Measurements from ENCODE around the gene ARAP2. TPM values are rescaled to one million over a fixed set of nuclear protein-coding genes. Genes with fewer than 3 reads are reported as not detected.

ARAP2 gene
- total RNA-seq, 1 donor from 2014 or later = 52.8 TPM

DNA sequence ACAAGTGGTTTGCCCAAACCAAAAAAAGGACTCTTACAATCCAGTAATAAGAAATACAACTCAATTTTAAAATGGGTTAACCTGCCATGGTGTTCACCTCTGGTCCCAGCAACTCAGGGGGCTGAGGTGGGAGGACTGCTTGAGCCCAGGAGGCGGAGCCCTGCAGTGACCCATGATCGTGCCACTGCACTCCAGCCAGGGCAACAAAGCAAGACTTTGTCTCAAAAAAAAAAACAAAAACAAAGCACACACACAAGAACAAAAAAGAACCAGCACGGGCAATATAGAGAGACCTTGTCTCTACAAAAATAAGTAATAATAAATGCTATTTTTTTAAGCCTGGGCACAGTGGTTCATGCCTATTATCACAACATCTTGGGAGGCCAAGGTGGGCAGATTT is 28.7 kb downstream of the ARAP2 start:
- Histone ChIP-seq H3K36me3 (no peaks in the 10 kb centered on the region), H3K4me3 (no peak overlapping the region), H3K9me3 (no peaks in the 10 kb centered on the region), H3K4me1 (no peaks in the 10 kb centered on the region), H3K27me3 (no peaks in the 10 kb centered on the region), H3K27ac (no peak overlapping the region)
- no peak for DNase-seq (ENCODE audit: extremely low spot score in 2 of 2)
- intact Hi-C loops (cut with DNase I) = no loop called here
- TF ChIP-seq POLR2AphosphoS5 (IDR thresholded peaks at IDR 0.05; ENCODE audit: insufficient read depth in 1 of 2, low read depth in 1 of 2) (no peak), POLR2A (IDR thresholded peaks at IDR 0.05) (no peak)

DNA sequence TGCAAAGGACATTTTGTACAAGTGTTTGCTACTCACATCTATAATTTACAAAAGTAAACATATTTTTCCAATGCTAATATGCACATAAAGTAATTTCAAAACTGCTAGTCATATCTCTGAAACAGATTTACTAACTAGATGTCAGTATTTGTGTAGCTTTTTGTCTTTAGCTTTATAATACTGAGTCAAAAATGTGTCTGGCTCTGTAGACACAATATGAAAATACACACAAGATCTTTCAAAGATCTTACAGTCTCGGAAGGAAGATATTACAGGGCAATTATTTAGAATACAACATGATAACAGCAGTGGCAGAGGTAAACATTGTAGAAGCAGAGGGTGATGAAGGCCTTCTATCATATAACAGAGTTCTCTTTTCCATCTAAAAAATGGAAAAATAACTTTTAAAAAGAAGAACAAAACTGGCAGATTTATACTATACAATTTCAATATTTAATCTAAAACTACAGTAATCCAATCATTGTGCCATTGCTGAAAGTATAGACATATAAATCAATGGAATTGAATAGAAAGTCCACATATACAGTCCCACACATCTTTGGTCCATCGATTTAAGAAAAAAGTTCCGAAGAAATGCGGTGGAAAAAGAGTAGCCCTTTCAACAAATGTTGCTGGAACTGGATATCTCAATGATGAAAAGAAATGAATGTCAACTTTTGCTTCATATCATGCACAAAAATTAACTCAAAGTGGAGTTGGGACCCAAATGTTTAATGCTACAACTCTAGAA is 29.4 kb downstream of the ARAP2 start:
- no peak for DNase-seq (ENCODE audit: extremely low spot score in 2 of 2)
- TF ChIP-seq POLR2A (IDR thresholded peaks at IDR 0.05) (no peak), POLR2AphosphoS5 (IDR thresholded peaks at IDR 0.05; ENCODE audit: insufficient read depth in 1 of 2, low read depth in 1 of 2) (no peak)
- TF ChIP-seq, protein P1, sequence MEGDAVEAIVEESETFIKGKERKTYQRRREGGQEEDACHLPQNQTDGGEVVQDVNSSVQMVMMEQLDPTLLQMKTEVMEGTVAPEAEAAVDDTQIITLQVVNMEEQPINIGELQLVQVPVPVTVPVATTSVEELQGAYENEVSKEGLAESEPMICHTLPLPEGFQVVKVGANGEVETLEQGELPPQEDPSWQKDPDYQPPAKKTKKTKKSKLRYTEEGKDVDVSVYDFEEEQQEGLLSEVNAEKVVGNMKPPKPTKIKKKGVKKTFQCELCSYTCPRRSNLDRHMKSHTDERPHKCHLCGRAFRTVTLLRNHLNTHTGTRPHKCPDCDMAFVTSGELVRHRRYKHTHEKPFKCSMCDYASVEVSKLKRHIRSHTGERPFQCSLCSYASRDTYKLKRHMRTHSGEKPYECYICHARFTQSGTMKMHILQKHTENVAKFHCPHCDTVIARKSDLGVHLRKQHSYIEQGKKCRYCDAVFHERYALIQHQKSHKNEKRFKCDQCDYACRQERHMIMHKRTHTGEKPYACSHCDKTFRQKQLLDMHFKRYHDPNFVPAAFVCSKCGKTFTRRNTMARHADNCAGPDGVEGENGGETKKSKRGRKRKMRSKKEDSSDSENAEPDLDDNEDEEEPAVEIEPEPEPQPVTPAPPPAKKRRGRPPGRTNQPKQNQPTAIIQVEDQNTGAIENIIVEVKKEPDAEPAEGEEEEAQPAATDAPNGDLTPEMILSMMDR (IDR thresholded peaks at IDR 0.05) = no peak
- no peaks in the 10 kb centered on the region for H3K27me3 ChIP-seq
- H3K4me3 ChIP-seq = no peak overlapping the region
- intact Hi-C loops (cut with DNase I) = no loop called here
- H3K9me3 ChIP-seq = no peaks in the 10 kb centered on the region
- no peaks in the 10 kb centered on the region for H3K4me1 ChIP-seq
- H3K27ac ChIP-seq = no peak overlapping the region
- H3K36me3 ChIP-seq = peaks cover 0 to 4% of the 10 kb centered on the region in 2 donors

DNA sequence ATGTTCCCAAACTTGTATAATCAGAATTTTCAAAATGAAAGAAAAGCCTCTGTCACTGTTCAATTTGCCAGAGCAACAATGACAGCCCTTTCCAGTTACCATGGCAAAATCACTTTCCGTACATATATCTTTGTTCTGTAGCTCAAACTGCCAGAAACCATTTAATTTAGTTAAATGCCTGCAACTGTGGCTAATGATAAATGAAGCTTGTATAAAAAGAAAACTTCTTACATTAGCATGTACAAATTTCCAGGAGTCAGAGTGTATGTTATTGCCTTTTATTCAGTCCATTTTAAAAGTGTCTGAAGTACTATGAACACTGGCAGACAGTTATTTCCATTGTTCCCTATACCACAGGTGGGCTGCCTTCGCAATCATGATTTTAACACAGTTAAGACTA is 30.3 kb downstream of the ARAP2 start:
- Histone ChIP-seq H3K36me3 (peaks cover 0 to 5% of the 10 kb centered on the region in 2 donors), H3K27me3 (no peaks in the 10 kb centered on the region), H3K4me3 (no peak overlapping the region), H3K9me3 (no peaks in the 10 kb centered on the region), H3K27ac (no peak overlapping the region), H3K4me1 (no peaks in the 10 kb centered on the region)
- TF ChIP-seq, protein P1 (IDR thresholded peaks at IDR 0.05) = no peak
- TF ChIP-seq POLR2A (IDR thresholded peaks at IDR 0.05) = no peak
- intact Hi-C loops (cut with DNase I) = no loop called here
- no peak for DNase-seq (ENCODE audit: extremely low spot score in 2 of 2)

DNA sequence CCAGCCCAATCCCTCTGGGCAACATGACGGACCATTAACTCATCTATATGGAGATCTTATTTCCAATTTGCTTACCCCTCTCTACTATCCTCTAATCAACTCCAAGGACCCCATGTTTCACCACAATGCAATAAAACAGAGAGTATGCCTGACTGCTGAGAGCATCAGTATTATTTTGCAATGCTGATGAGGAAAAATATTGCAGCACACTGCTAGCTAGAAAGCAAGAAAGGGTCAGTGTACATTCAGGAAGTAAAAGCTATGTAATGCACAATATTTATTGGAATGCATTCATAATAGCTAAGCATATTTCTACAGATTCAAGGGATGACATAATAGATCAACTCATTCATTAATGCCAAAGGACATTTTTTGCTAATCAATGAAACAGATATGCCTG is 33.2 kb downstream of the ARAP2 start:
- Histone ChIP-seq H3K27me3 (no peaks in the 10 kb centered on the region), H3K27ac (no peak overlapping the region), H3K36me3 (peaks cover 0 to 5% of the 10 kb centered on the region in 2 donors), H3K4me1 (no peaks in the 10 kb centered on the region), H3K4me3 (no peak overlapping the region), H3K9me3 (no peaks in the 10 kb centered on the region)
- intact Hi-C loops (cut with DNase I) = no loop called here
- DNase-seq (ENCODE audit: extremely low spot score in 2 of 2) = no peak
- TF ChIP-seq POLR2A (IDR thresholded peaks at IDR 0.05) = no peak
- TF ChIP-seq POLR2AphosphoS5 (IDR thresholded peaks at IDR 0.05; ENCODE audit: insufficient read depth in 1 of 2, low read depth in 1 of 2) = no peak
- TF ChIP-seq, protein P1 (IDR thresholded peaks at IDR 0.05) = no peak

DNA sequence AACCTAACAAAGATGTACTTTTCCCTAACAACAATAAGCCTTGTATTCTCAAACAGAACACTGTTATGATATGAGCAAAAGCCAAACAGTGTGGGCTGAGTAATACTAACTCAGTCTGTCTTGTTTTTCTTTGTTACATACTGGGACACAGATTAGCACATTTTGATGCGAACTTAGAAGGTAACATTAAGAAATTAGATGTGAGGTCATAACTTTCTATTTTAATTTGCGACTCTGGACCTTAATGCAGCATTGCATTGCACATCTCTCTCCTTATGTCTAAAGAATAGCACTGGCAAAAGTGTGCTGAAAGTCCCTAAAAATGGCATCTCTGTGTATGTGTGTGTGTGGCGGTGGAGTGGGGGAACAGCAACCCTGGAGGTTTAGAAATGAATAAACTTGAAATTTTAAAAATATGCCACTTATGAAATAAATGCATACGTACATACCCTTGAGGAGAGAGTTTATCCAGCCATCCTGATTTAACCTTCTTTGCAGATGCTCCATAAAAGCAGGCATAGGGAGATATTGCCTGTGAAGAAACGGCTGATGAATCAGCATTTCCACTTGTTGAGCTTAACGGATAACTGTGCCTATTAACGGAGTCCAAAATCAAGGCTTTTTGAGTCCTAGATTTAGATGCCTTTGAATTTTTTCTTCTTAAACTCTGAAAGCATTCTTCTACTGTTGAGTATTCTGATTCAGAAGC is 34.2 kb downstream of the ARAP2 start:
- no peaks in the 10 kb centered on the region for H3K27me3 ChIP-seq
- H3K36me3 ChIP-seq = peaks cover 0 to 5% of the 10 kb centered on the region in 2 donors
- H3K27ac ChIP-seq = no peak overlapping the region
- no peak for TF ChIP-seq POLR2A (IDR thresholded peaks at IDR 0.05)
- H3K4me1 ChIP-seq = no peaks in the 10 kb centered on the region
- DNase-seq (ENCODE audit: extremely low spot score in 2 of 2) = no peak
- intact Hi-C loops (cut with DNase I) = no loop called here
- no peak overlapping the region for H3K4me3 ChIP-seq
- no peaks in the 10 kb centered on the region for H3K9me3 ChIP-seq

DNA sequence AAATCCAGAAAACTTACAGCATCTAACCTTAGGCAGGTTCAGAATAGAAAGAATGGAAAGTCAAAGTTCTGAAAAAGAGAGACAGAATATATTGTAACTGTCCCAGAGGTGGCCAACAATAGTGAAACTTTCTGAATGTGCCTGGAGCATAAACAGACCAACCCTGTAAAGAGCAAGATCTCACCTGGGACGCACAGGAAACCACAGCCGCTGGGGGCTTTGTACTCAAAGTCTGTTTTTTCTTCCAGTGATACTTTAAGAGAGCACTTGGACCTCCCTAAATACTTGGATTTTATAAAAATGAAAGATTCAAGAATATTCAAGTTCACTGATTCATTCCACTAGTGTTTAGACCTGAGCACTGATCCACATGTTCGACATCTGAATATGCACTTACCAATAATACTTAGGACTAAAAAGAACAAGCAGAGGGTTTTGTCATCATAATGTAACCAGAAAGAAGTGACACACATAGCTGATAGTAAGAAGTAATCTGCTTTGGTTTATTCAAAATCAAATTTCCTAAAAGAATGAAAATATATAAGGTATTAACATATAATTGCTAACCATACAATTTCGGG is 35.3 kb downstream of the ARAP2 start:
- intact Hi-C loops (cut with DNase I) = no loop called here
- Histone ChIP-seq H3K27ac (no peak overlapping the region), H3K27me3 (no peaks in the 10 kb centered on the region), H3K36me3 (peaks cover 0 to 5% of the 10 kb centered on the region in 2 donors), H3K4me1 (no peaks in the 10 kb centered on the region), H3K9me3 (no peaks in the 10 kb centered on the region), H3K4me3 (no peak overlapping the region)
- TF ChIP-seq POLR2AphosphoS5 (IDR thresholded peaks at IDR 0.05; ENCODE audit: insufficient read depth in 1 of 2, low read depth in 1 of 2) (no peak), POLR2A (IDR thresholded peaks at IDR 0.05) (no peak)
- TF ChIP-seq, protein P1 (IDR thresholded peaks at IDR 0.05) = no peak
- no peak for DNase-seq (ENCODE audit: extremely low spot score in 2 of 2)
